GM23248 (cell line): Measurements from ENCODE around the gene KHDC4. TPM values are rescaled to one million over a fixed set of nuclear protein-coding genes. Genes with fewer than 3 reads are reported as not detected.
A peak's percentile ranks its signal among the peaks of the same experiment; 100 is the strongest.

ENCODE experiments used
- DNase-seq: peaks from one replicate; pipeline ENCODE4 v3.0.0-alpha.2; 2015
- H2AFZ ChIP-seq: fragments of 200-600 bp; sonication (generic); 2 replicates; pipeline ENCODE4 v1.6.1; 2016; ENCODE audit warnings: antibody characterized with exemption
- H3F3A ChIP-seq: fragments of 200-600 bp; sonication (generic); 2 replicates; pipeline ENCODE4 v1.6.1; 2016; ENCODE audit warnings: mild to moderate bottlenecking, antibody characterized with exemption, mixed run types; ENCODE audit not compliant: insufficient read depth
- H3K27ac ChIP-seq: fragments of 200-600 bp; sonication (generic); 2 replicates; pipeline ENCODE4 v1.5.1; 2016; ENCODE audit warnings: mild to moderate bottlenecking
- H3K27me3 ChIP-seq: fragments of 200-600 bp; sonication (generic); replicated peaks from 2 replicates; pipeline ENCODE4 v1.6.1; 2016; ENCODE audit warnings: mild to moderate bottlenecking; ENCODE audit not compliant: insufficient read depth
- H3K36me3 ChIP-seq: fragments of 200-600 bp; sonication (generic); 2 replicates; pipeline ENCODE4 v1.6.1; 2016; ENCODE audit warnings: low read depth, mild to moderate bottlenecking
- H3K4me1 ChIP-seq: fragments of 200-600 bp; sonication (generic); 2 replicates; pipeline ENCODE4 v1.6.1; 2016; ENCODE audit warnings: mild to moderate bottlenecking; ENCODE audit not compliant: insufficient read depth
- H3K4me2 ChIP-seq: fragments of 200-600 bp; sonication (generic); one replicate; pipeline ENCODE4 v1.6.1; 2016; ENCODE audit warnings: mild to moderate bottlenecking; ENCODE audit not compliant: unreplicated experiment
- H3K4me3 ChIP-seq: fragments of 200-600 bp; sonication (generic); 2 replicates; pipeline ENCODE4 v1.5.1; 2016; ENCODE audit warnings: mild to moderate bottlenecking
- H3K79me2 ChIP-seq: fragments of 200-600 bp; sonication (generic); 2 replicates; pipeline ENCODE4 v1.6.1; 2016; ENCODE audit warnings: mild to moderate bottlenecking; ENCODE audit not compliant: insufficient read depth
- H3K9ac ChIP-seq: fragments of 200-600 bp; sonication (generic); 2 replicates; pipeline ENCODE4 v1.6.1; 2016; ENCODE audit warnings: mild to moderate bottlenecking
- H3K9me2 ChIP-seq: fragments of 200-600 bp; sonication (generic); 2 replicates; pipeline ENCODE4 v1.6.1; 2016; ENCODE audit warnings: mixed run types, mild to moderate bottlenecking, moderate library complexity; ENCODE audit not compliant: insufficient read depth
- H3K9me3 ChIP-seq: fragments of 200-600 bp; sonication (generic); one replicate; pipeline ENCODE4 v1.6.1; 2017; ENCODE audit warnings: low read depth
- H4K20me1 ChIP-seq: fragments of 200-600 bp; sonication (generic); 2 replicates; pipeline ENCODE4 v1.6.0; 2016; ENCODE audit not compliant: insufficient read depth
- EZH2 ChIP-seq: fragments of 200-600 bp; sonication (generic); IDR thresholded peaks from 2 replicates; pipeline ENCODE4 v1.6.1; 2018; ENCODE audit warnings: antibody characterized with exemption, mild to moderate bottlenecking; ENCODE audit not compliant: insufficient read depth, poor library complexity, severe bottlenecking
- EZH2phosphoT487 ChIP-seq: fragments of 200-600 bp; sonication (generic); IDR thresholded peaks from 2 replicates; pipeline ENCODE4 v1.6.1; 2018; ENCODE audit warnings: antibody characterized with exemption, moderate library complexity, mild to moderate bottlenecking, low read depth; ENCODE audit not compliant: insufficient read depth
- WGBS, 2 experiments: methylation state at CpG; one replicate each; pipeline ENCODE4 v1.1.6; 2015 to 2017; ENCODE audit warnings: low lambda C conversion rate in 2 of 2, low coverage in 1 of 2; ENCODE audit errors: missing lambda C conversion rate in 2 of 2; 5-methylcytosine and 5-hydroxymethylcytosine counted together
- in situ Hi-C: fragments of 300-500 bp; cut with MboI; formaldehyde crosslinking; loops from 2 replicates; pipeline ENCODE4 v1.15.0; 2020
- polyA plus RNA-seq: library from polyadenylated mRNA; unstranded; fragments of >200 nt; fragmentation: Nextera tagmentation; extraction: Ambion mirVana; gene quantifications from 2 replicates; pipeline ENCODE4 v1.2.1, GENCODE V29; 2016
- total RNA-seq: library from RNA; depleted of rRNA; stranded (reverse); fragments of >200 nt; shearing (Covaris generic); gene quantifications from 2 replicates; pipeline ENCODE4 v1.2.3, GENCODE V29; 2014

KHDC4 gene
- total and polyA plus RNA-seq, 2 experiments from 2014 or later, result 24.2 to 27.8 TPM

DNA sequence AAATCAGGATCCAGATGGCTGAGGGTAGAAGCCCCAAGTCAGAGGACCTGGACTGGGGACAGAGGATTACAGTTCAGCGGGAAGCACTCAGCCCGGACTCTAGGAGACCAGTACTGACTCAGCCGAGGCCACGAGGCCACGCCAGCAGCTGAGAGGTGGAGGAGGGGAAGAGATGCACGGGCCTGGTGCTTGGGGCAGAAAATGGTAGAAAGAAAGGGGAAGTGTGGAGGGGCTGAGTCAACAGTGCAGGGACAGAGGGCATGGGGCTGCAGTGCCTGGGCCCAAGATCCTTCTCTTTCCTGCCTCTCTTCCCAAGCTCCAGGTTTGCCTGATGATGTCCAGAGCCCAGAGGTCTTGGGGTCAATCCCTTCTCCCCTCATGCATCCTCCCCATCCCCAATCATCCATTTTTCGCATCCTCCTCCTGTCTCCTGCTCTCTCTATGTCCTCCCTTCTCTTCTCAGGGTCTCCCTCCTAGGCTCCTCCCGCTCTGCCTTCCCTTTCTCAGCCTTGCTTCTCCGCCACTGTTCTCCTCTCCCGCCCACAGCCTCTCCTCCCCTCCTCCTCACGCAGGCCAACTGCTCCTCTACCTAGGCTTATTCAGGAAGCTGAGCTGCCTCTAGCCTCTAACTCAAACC, 36.4 kb upstream of the KHDC4 start:
- WGBS, 2 experiments, result 26 to 32% methylated on average over 8 to 11 of the region's 11 CpGs
- peaks cover 12% of the 10 kb centered on the region; the same call in 1 of the 2 replicates for H4K20me1 ChIP-seq

DNA sequence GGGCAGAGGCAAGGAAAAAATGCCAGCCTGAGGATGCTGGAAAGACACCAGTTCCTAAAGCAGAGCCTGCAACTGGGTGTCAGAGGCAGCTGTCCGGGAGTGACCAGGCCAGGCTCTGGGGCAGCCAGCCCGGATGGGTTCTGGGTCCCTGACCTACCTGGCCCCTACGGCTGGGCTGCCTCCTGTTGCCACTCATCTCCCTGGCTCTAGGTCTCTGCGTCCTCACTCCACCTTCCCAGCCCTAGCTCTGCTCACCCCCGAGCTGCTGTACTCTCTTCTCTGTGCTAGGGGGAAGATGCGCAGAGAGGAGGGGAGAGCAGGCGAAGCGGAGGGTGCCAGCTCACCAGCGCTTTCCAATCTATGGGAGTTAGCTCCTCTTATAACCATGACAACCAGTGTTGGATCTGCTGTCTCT, 35.2 kb upstream of the KHDC4 start:
- H3K36me3 ChIP-seq, result peaks cover 48% of the 10 kb centered on the region
- TF ChIP-seq EZH2phosphoT487, result no peak
- TF ChIP-seq EZH2, result no peak
- H3K9me3 ChIP-seq, result no peaks in the 10 kb centered on the region
- H3F3A ChIP-seq, result peaks cover 50% of the 10 kb centered on the region
- no peaks in the 10 kb centered on the region for H3K9me2 ChIP-seq
- no peak for DNase-seq
- H3K9ac ChIP-seq, result peak overlapping the region; percentile 78; the same call in 1 of the 2 replicates
- peak overlapping the region; percentile 85 for H3K27ac ChIP-seq
- in situ Hi-C loops, result no loop called here
- H3K27me3 ChIP-seq, result no peaks in the 10 kb centered on the region
- 62 to 69% methylated on average over 9 of the region's 9 CpGs for WGBS, 2 experiments
- H3K4me2 ChIP-seq, result no peak overlapping the region
- H2AFZ ChIP-seq, result no peak overlapping the region
- no peak overlapping the region for H3K4me3 ChIP-seq
- peaks cover 96% of the 10 kb centered on the region for H3K79me2 ChIP-seq
- peaks cover 36% of the 10 kb centered on the region for H3K4me1 ChIP-seq
- peaks cover 7% of the 10 kb centered on the region; the same call in 1 of the 2 replicates for H4K20me1 ChIP-seq

More for the DNA sequence above, 36.4 kb upstream of the KHDC4 start:
- DNase-seq, result peak; percentile 94
- H2AFZ ChIP-seq, result no peak overlapping the region
- H3K79me2 ChIP-seq, result peaks cover 100% of the 10 kb centered on the region
- peaks cover 40% of the 10 kb centered on the region for H3K36me3 ChIP-seq
- H3K27ac ChIP-seq, result peak overlapping the region; percentile 85
- H3F3A ChIP-seq, result peaks cover 51% of the 10 kb centered on the region
- H3K9me3 ChIP-seq, result no peaks in the 10 kb centered on the region
- peak overlapping the region; percentile 43 for H3K4me3 ChIP-seq
- in situ Hi-C loops, result no loop called here
- peak overlapping the region; percentile 78 for H3K9ac ChIP-seq
- TF ChIP-seq EZH2phosphoT487 (no peak), EZH2 (no peak)
- H3K27me3 ChIP-seq, result no peaks in the 10 kb centered on the region
- no peaks in the 10 kb centered on the region for H3K9me2 ChIP-seq
- H3K4me2 ChIP-seq, result peak overlapping the region; percentile 72
- peaks cover 48% of the 10 kb centered on the region for H3K4me1 ChIP-seq

GRCh38 chr1:155968670-155969069, 34.5 kb upstream of the KHDC4 start:
- no peak for DNase-seq
- Histone ChIP-seq H3K9me2 (no peaks in the 10 kb centered on the region), H3K4me3 (no peak overlapping the region), H3K27me3 (no peaks in the 10 kb centered on the region), H3K9ac (peak overlapping the region; percentile 78; the same call in 1 of the 2 replicates), H4K20me1 (peaks cover 7% of the 10 kb centered on the region; the same call in 1 of the 2 replicates), H3K4me2 (no peak overlapping the region), H3K27ac (0 out of 2 replicates have a peak overlapping the region, but pooled peaks have one; percentile 85), H2AFZ (no peak overlapping the region), H3K9me3 (no peaks in the 10 kb centered on the region), H3K79me2 (peaks cover 93% of the 10 kb centered on the region), H3K36me3 (peaks cover 48% of the 10 kb centered on the region), H3K4me1 (peaks cover 36% of the 10 kb centered on the region), H3F3A (peaks cover 52% of the 10 kb centered on the region)
- TF ChIP-seq EZH2phosphoT487 (no peak), EZH2 (no peak)
- in situ Hi-C loops, result no loop called here
- 70 to 72% methylated on average over 3 of the region's 3 CpGs for WGBS, 2 experiments

DNA sequence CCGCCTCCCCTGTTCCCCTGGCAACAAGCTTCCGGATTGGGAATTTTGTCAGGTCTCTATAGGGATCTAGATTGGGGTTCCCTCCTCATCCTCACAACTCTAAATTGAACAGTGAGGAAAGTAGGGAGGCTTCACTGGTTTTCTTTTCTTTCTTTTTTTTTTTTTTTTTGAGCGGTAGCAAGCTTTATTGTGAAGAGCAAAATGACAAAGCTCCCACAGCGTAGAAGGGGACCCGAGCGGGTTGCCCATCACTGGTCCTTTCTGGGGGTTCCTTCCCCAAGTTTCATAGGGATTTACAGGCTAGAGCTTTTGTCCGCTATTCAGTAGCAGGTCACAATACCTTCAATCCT, 33.8 kb upstream of the KHDC4 start:
- Histone ChIP-seq H3K36me3 (peaks cover 51% of the 10 kb centered on the region), H3K27ac (0 out of 2 replicates have a peak overlapping the region, but pooled peaks have one; percentile 12), H3K27me3 (no peaks in the 10 kb centered on the region), H3K4me3 (no peak overlapping the region), H3K9me2 (no peaks in the 10 kb centered on the region), H3K9ac (peak overlapping the region; percentile 78; the same call in 1 of the 2 replicates), H3K4me1 (peaks cover 35% of the 10 kb centered on the region), H3F3A (peaks cover 47% of the 10 kb centered on the region), H4K20me1 (peaks cover 4% of the 10 kb centered on the region; the same call in 1 of the 2 replicates), H3K79me2 (peaks cover 90% of the 10 kb centered on the region), H3K4me2 (no peak overlapping the region), H2AFZ (no peak overlapping the region), H3K9me3 (no peaks in the 10 kb centered on the region)
- WGBS, 2 experiments, result 89 to 92% methylated on average over 7 of the region's 7 CpGs
- in situ Hi-C loops, result no loop called here
- TF ChIP-seq EZH2, result no peak
- no peak for TF ChIP-seq EZH2phosphoT487
- DNase-seq, result no peak
